Measurements from ENCODE around the gene RBM47. TPM values are rescaled to one million over a fixed set of nuclear protein-coding genes. Genes with fewer than 3 reads are reported as not detected.
"Not testable (repeated sequence)": the region's sequence is repeated elsewhere in the genome, so short reads cannot be mapped to it uniquely, and the experiment has no call there.

RBM47 gene
- total and polyA plus RNA-seq, 2 of the 4 experiments (the other 2 are of a cell fraction) = 0.44 to 1.1 TPM

- H4K20me1 ChIP-seq (ENCODE audit: insufficient read depth, low read length); H3K9me3 ChIP-seq (ENCODE audit: control insufficient read depth, insufficient read depth, low read length); H3K27ac ChIP-seq (ENCODE audit: insufficient read depth, low read length); H3K9me1 ChIP-seq (ENCODE audit: insufficient read depth, low read length); H2BK120ac ChIP-seq (ENCODE audit: low read depth, low read length); POLR2A ChIA-PET (ENCODE audit: unreplicated experiment); in situ Hi-C loops (cut with MboI; ENCODE audit: low sequenced_read_pairs); intact Hi-C loops (cut with micrococcal nuclease); H3K27me3 ChIP-seq (ENCODE audit: control insufficient read depth, insufficient read depth, low read length); H2AK5ac ChIP-seq (ENCODE audit: low read depth, low read length); H3K18ac ChIP-seq (ENCODE audit: low read depth, low read length); dilution Hi-C loops (cut with HindIII; ENCODE audit: low sequenced_read_pairs, unreplicated experiment); H3K4ac ChIP-seq (ENCODE audit: low read depth, low read length); H3K79me1 ChIP-seq (ENCODE audit: low read depth in 1 of 2, low read length in 2 of 2); H4K8ac ChIP-seq (ENCODE audit: low read depth in 2 of 2, low read length in 2 of 2); H2BK20ac ChIP-seq (ENCODE audit: low read depth, low read length); H2BK15ac ChIP-seq (ENCODE audit: low read depth, low read length); H3K14ac ChIP-seq (replicated peaks; ENCODE audit: low read depth, low read length); H3K4me1 ChIP-seq (ENCODE audit: control insufficient read depth, insufficient read depth, low read length); DNase-seq; H3K9ac ChIP-seq (ENCODE audit: low read depth, low read length); H3K56ac ChIP-seq (ENCODE audit: extremely low read depth, insufficient read depth, low read length); BruUV-seq (replicated peaks); ATAC-seq (ENCODE audit: low read depth); H3K4me3 ChIP-seq (ENCODE audit: insufficient read depth, low read depth, low read length); H3K36me3 ChIP-seq (ENCODE audit: control insufficient read depth, insufficient read depth, low read length); H2BK5ac ChIP-seq (ENCODE audit: low read depth, low read length, poor library complexity, severe bottlenecking); H4K91ac ChIP-seq (ENCODE audit: insufficient read depth, low read depth, low read length); H2AK9ac ChIP-seq (replicated peaks; ENCODE audit: low read depth, low read length, poor library complexity); H3K23ac ChIP-seq (ENCODE audit: low read depth, low read length); H2AFZ ChIP-seq (replicated peaks; ENCODE audit: low read length, poor library complexity); H3K4me2 ChIP-seq (ENCODE audit: low read depth, low read length); H4K5ac ChIP-seq (ENCODE audit: low read depth, low read length): not testable (repeated sequence)
- 100% methylated on average over 1 of the region's 9 CpGs; no CpG with 5 or more reads in 1 of the 2 experiments for WGBS, 2 experiments (ENCODE audit: extremely low coverage in 2 of 2, insufficient read length in 1 of 2)
- CTCF ChIA-PET = interaction anchor here (0.8 kb wide), 1 partner anchor 11 kb away, joined by 3 read pairs; no protein-coding TSS in a partner anchor
These were observed 237.4 kb downstream of the RBM47 start for GRCh38 chr4:40392241-40392640.
